HepG2 (cell line): Measurements from ENCODE around the gene SELENOS. TPM values are rescaled to one million over a fixed set of nuclear protein-coding genes. Genes with fewer than 3 reads are reported as not detected.

ENCODE experiments used
- ATAC-seq: fragments of 200-7000 bp; cut with Tn5 transposase; 3 replicates; pipeline ENCODE4 v1.9.1; 2020; ENCODE audit warnings: mild to moderate bottlenecking, moderate library complexity
- BruUV-seq: library from RNA; stranded (reverse); fragments of 400-500 nt; replicated peaks from 2 replicates; lab custom pipeline; 2021; lab: Mats Ljungman, UMichigan
- CTCF ChIA-PET: fragments of 300-600 bp; formaldehyde crosslinking; extraction: SDS; loops from one replicate; lab custom pipeline; 2021; ENCODE audit warnings: low total read pairs, inconsistent platforms, low intra/inter-chr PET ratio; lab: Yijun Ruan, JAX
- POLR2A ChIA-PET: fragments of 350-600 bp; sonication (Branson Sonifier 250); formaldehyde crosslinking; loops from one replicate; lab custom pipeline; 2020; ENCODE audit warnings: antibody characterized with exemption, inconsistent platforms; lab: Yijun Ruan, JAX
- DNase-seq: peaks from one replicate; pipeline ENCODE4 v3.0.0-alpha.2; 2015; ENCODE audit warnings: low spot score
- FAIRE-seq: peaks from 3 replicates; lab custom pipeline; 2011; peaks lifted over from hg19 to GRCh38; lab: Jason Lieb, UNC
- H2AFZ ChIP-seq: one replicate; pipeline ENCODE4 v1.6.1; 2011; ENCODE audit warnings: low read length, inconsistent platforms
- H3K27ac ChIP-seq: fragments of 300-600 bp; 3 replicates; pipeline ENCODE4 v1.8.0; 2011; ENCODE audit warnings: mixed run types, mild to moderate bottlenecking, mixed read lengths, low read length, inconsistent platforms; ENCODE audit not compliant: insufficient read depth; ENCODE audit errors: extremely low read length
- H3K27me3 ChIP-seq, 2 experiments: fragments of 200-600 bp in 1 of 2; 2 replicates in 1 of 2; 3 replicates in 1 of 2; pipeline versions ENCODE4 v1.6.0 to v1.8.0; 2011; ENCODE audit warnings: low read length in 2 of 2, mild to moderate bottlenecking in 2 of 2, moderate library complexity in 2 of 2, inconsistent platforms in 1 of 2; ENCODE audit not compliant: insufficient read depth in 2 of 2, control insufficient read depth in 1 of 2
- H3K36me3 ChIP-seq, 2 experiments: fragments of 200-600 bp in 1 of 2; replicated peaks in 1 of 2; 2 replicates in 1 of 2; 3 replicates in 1 of 2; pipeline versions ENCODE4 v1.5.1 to v1.8.0; 2011; ENCODE audit warnings: low read length in 2 of 2, inconsistent platforms in 1 of 2; ENCODE audit not compliant: insufficient read depth in 2 of 2, control insufficient read depth in 1 of 2
- H3K4me1 ChIP-seq: 2 replicates; pipeline ENCODE4 v1.5.1; 2012; ENCODE audit warnings: low read length, inconsistent platforms; ENCODE audit not compliant: insufficient read depth
- H3K4me2 ChIP-seq: 2 replicates; pipeline ENCODE4 v1.6.0; 2011; ENCODE audit warnings: low read depth, low read length, inconsistent platforms
- H3K4me3 ChIP-seq, 3 experiments: fragments of 200-600 bp in 1 of 3; sonication (generic), shearing (Covaris generic) in 1 of 3; replicated peaks in 1 of 3; 2 replicates each; pipeline ENCODE4 v1.5.1; 2011 to 2016; ENCODE audit warnings: low read length in 3 of 3, inconsistent platforms in 2 of 3, low read depth in 2 of 3, mild to moderate bottlenecking in 2 of 3, control low read depth in 1 of 3, mixed read lengths in 1 of 3; ENCODE audit not compliant: insufficient read depth in 1 of 3
- H3K79me2 ChIP-seq: one replicate; pipeline ENCODE4 v1.6.1; 2011; ENCODE audit warnings: low read length, inconsistent platforms; ENCODE audit not compliant: insufficient read depth
- H3K9ac ChIP-seq: 2 replicates; pipeline ENCODE4 v1.6.0; 2011; ENCODE audit warnings: mild to moderate bottlenecking, low read depth, low read length, inconsistent platforms; ENCODE audit not compliant: insufficient read depth
- H3K9me3 ChIP-seq: 2 replicates; pipeline ENCODE4 v1.5.1; 2012; ENCODE audit warnings: mild to moderate bottlenecking, low read length
- H4K20me1 ChIP-seq: 2 replicates; pipeline ENCODE4 v1.6.0; 2011; ENCODE audit warnings: inconsistent platforms, mild to moderate bottlenecking, low read length, moderate library complexity; ENCODE audit not compliant: insufficient read depth
- CENPBD1 ChIP-seq: sonication (generic); formaldehyde crosslinking; IDR thresholded peaks from 2 replicates; pipeline ENCODE4 v1.8.0; 2022; ENCODE audit warnings: missing genetic modification reagents, low read depth, mild to moderate bottlenecking, borderline replicate concordance
- CREM ChIP-seq, 2 experiments: sonication (generic) in 1 of 2; formaldehyde crosslinking in 1 of 2; IDR thresholded peaks; 2 replicates each; pipeline versions ENCODE4 v1.4.0 to v1.6.1; 2016 to 2020; ENCODE audit warnings: antibody characterized with exemption in 1 of 2, mild to moderate bottlenecking in 1 of 2, missing genetic modification reagents in 1 of 2
- GPN1 ChIP-seq: sonication (generic); formaldehyde crosslinking; IDR thresholded peaks from 2 replicates; pipeline ENCODE4 v1.5.1; 2020; ENCODE audit warnings: missing genetic modification reagents, borderline replicate concordance
- HOMEZ ChIP-seq: IDR thresholded peaks from 2 replicates; pipeline ENCODE4 v1.6.1; 2016; ENCODE audit warnings: low read depth
- HOXD1 ChIP-seq: sonication (generic); formaldehyde crosslinking; IDR thresholded peaks from 2 replicates; pipeline ENCODE4 v1.5.0; 2020; ENCODE audit warnings: missing genetic modification reagents
- LBX2 ChIP-seq: sonication (generic); formaldehyde crosslinking; IDR thresholded peaks from 2 replicates; pipeline ENCODE4 v1.5.0; 2020; ENCODE audit warnings: missing genetic modification reagents, mild to moderate bottlenecking, borderline replicate concordance
- NFATC3 ChIP-seq: sonication (generic); formaldehyde crosslinking; IDR thresholded peaks from 2 replicates; pipeline ENCODE4 v1.5.1; 2020; ENCODE audit warnings: mild to moderate bottlenecking, missing genetic modification reagents
- POGK ChIP-seq: sonication (generic); formaldehyde crosslinking; conservative IDR thresholded peaks from 2 replicates; pipeline ENCODE4 v1.8.0; 2022; ENCODE audit warnings: mild to moderate bottlenecking, moderate library complexity, missing genetic modification reagents
- TBP ChIP-seq: sonication (generic); formaldehyde crosslinking; IDR thresholded peaks from 2 replicates; pipeline ENCODE4 v1.5.0; 2020; ENCODE audit warnings: missing genetic modification reagents
- THAP8 ChIP-seq: sonication (generic); formaldehyde crosslinking; IDR thresholded peaks from 2 replicates; pipeline ENCODE4 v1.5.1; 2020; ENCODE audit warnings: missing genetic modification reagents, mild to moderate bottlenecking, borderline replicate concordance
- ZBED4 ChIP-seq: sonication (generic); formaldehyde crosslinking; IDR thresholded peaks from 2 replicates; pipeline ENCODE4 v1.4.0; 2020; ENCODE audit warnings: missing genetic modification reagents, borderline replicate concordance
- ZNF274 ChIP-seq: sonication (generic); formaldehyde crosslinking; IDR thresholded peaks from 2 replicates; pipeline ENCODE4 v1.5.1; 2020; ENCODE audit warnings: mild to moderate bottlenecking, missing genetic modification reagents
- ZNF337 ChIP-seq: sonication (generic); formaldehyde crosslinking; IDR thresholded peaks from 2 replicates; pipeline ENCODE4 v1.5.1; 2020; ENCODE audit warnings: missing genetic modification reagents, low read depth, mild to moderate bottlenecking, borderline replicate concordance
- ZNF33A ChIP-seq: sonication (generic); formaldehyde crosslinking; IDR thresholded peaks from 2 replicates; pipeline ENCODE4 v1.5.1; 2020; ENCODE audit warnings: missing genetic modification reagents, mild to moderate bottlenecking, moderate library complexity, borderline replicate concordance
- WGBS: methylation state at CpG from one replicate; pipeline ENCODE4 v1.1.6; 2017; ENCODE audit warnings: low lambda C conversion rate; 5-methylcytosine and 5-hydroxymethylcytosine counted together
- in situ Hi-C: cut with HindIII; loops from 2 replicates; pipeline ENCODE4 v1.10.0; 2017; ENCODE audit warnings: low pct_unique_long_range_greater_than_20kb; ENCODE audit not compliant: extremely low pct_ligation_motif_present
- intact Hi-C: fragments of 100-400 bp; cut with micrococcal nuclease; formaldehyde crosslinking; loops from one replicate; pipeline ENCODE4 v1.10.0; 2022; ENCODE audit not compliant: unreplicated experiment
- polyA plus RNA-seq, 8 experiments: library from polyadenylated mRNA; depleted of rRNA in 3 of 8; stranded (reverse) in 7 of 8; unstranded in 1 of 8; fragments of >200 nt; fragmentation: Illumina TruSeq in 4 of 8; extraction: Trizol in 4 of 8; gene quantifications; 2 replicates each; pipeline versions ENCODE4 v1.2.1 to v1.2.3, GENCODE V29; 2011 to 2016; ENCODE audit warnings: low read depth in 4 of 8, missing spikeins in 1 of 8, mixed read lengths in 1 of 8; ENCODE audit not compliant: insufficient read depth in 1 of 8
- total RNA-seq, 5 experiments: library from RNA; depleted of rRNA; stranded (reverse); fragments of >200 nt; fragmentation: Illumina TruSeq; extraction: Trizol; gene quantifications; 2 replicates each; pipeline ENCODE4 v1.2.3, GENCODE V29; 2016; ENCODE audit warnings: low read depth in 1 of 5

SELENOS gene
- total and polyA plus RNA-seq, 2 of the 13 experiments (the other 11 are each of a cell fraction or from before 2014, with no cell fraction given) = 63.0 to 66.1 TPM

GRCh38 chr15:101228313-101228712 lies 49.0 kb downstream of the SELENOS start (continued):
- no peak for TF ChIP-seq POGK (CRISPR knock-in tag)
- no peak for TF ChIP-seq ZNF337 (CRISPR knock-in tag)
- TF ChIP-seq CREM (IDR thresholded peaks at IDR 0.05) = no peak
- TF ChIP-seq CREM (CRISPR knock-in tag; IDR thresholded peaks at IDR 0.05) = no peak
- TF ChIP-seq ZNF274 (CRISPR knock-in tag) = no peak
- TF ChIP-seq NFATC3 = no peak
- TF ChIP-seq CENPBD1 (CRISPR knock-in tag) = no peak
- no peak for TF ChIP-seq THAP8 (CRISPR knock-in tag)

- Histone ChIP-seq H3K4me2 (no peak overlapping the region), H3K9me3 (no peaks in the 10 kb centered on the region), H3K4me3 (no peak overlapping the region), H3K27me3 (no peaks in the 10 kb centered on the region), H3K9ac (no peak overlapping the region), H3K4me1 (peaks cover 29% of the 10 kb centered on the region), H4K20me1 (peaks cover 17% of the 10 kb centered on the region; the same call in 1 of the 2 replicates), H2AFZ (no peak overlapping the region), H3K79me2 (peaks cover 72% of the 10 kb centered on the region), H3K27ac (no peak overlapping the region), H3K36me3 (peaks cover 7 to 29% of the 10 kb centered on the region in 2 experiments)
- 96% methylated on average over 5 of the region's 5 CpGs for WGBS
- BruUV-seq = no TSS peak
- no peak for FAIRE-seq
- ATAC-seq = no peak
- intact Hi-C loops = no loop called here
- in situ Hi-C loops = no loop called here
- ChIA-PET POLR2A (no interaction called here), CTCF (no interaction called here)
- DNase-seq = no peak
- TF ChIP-seq HOXD1 (CRISPR knock-in tag) = no peak
- TF ChIP-seq TBP (CRISPR knock-in tag) = no peak
- TF ChIP-seq ZNF274 (CRISPR knock-in tag) = no peak
- TF ChIP-seq GPN1 (CRISPR knock-in tag) = no peak
- TF ChIP-seq ZBED4 (CRISPR knock-in tag) = no peak
- no peak for TF ChIP-seq ZNF33A (CRISPR knock-in tag)
- no peak for TF ChIP-seq HOMEZ (CRISPR knock-in tag)
- TF ChIP-seq LBX2 = no peak
Observed at GRCh38 chr15:101225658-101226057, 51.6 kb downstream of the SELENOS start.
